GM18505 (cell line): ENCODE results near the gene SOST.
"Not testable (repeated sequence)": the region's sequence is repeated elsewhere in the genome, so short reads cannot be mapped to it uniquely, and the experiment has no call there.

Source experiments
- ATAC-seq: cut with Tn5 transposase; IDR thresholded peaks from one replicate; pipeline ENCODE4 v1.9.1; 2021; ENCODE audit not compliant: unreplicated experiment
- POLR2A ChIP-seq: IDR thresholded peaks from 4 replicates; pipeline ENCODE4 v1.6.1; 2011; ENCODE audit warnings: borderline replicate concordance; ENCODE audit not compliant: insufficient read depth, insufficient read length; ENCODE audit errors: extremely low read depth

Gene SOST

DNA sequence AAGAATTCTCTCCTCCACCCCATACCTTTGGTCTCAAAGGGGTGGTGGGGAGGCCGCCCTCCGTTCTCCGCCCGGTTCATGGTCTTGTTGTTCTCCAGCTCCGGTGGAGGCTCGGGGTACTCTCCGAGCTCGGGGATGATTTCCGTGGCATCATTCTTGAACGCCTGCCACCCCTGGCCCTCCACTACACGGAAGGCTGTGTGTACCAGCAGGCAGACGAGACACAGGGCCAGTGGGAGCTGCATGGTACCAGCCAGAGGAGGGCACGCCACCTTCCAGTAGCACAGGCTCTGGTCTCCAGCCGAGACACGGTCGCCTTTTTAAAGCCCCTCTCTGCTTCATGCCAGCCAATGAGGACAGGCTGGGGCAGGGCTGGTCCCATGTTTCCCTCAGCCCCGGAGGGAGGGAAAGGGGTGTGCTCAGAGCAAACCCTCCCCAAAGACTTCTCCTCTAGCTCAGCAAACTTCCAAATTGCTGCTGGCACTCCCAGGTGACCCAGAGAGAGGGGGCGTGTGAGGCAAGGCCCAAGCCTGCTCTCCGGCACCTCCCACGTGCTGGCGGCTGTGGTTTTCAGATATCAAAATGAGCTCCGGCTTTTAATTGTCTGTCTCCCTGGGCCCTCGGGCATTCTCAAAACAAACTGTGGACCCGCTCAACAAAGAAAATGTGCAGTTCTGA lies at the start of gene SOST:
Gene SOST (minus strand): TSS at position 295 of the 678 bp plus-strand sequence. CDS start 50 bp downstream, at position 245.
- ATAC-seq = no peak
- TF ChIP-seq POLR2A = no peak

DNA sequence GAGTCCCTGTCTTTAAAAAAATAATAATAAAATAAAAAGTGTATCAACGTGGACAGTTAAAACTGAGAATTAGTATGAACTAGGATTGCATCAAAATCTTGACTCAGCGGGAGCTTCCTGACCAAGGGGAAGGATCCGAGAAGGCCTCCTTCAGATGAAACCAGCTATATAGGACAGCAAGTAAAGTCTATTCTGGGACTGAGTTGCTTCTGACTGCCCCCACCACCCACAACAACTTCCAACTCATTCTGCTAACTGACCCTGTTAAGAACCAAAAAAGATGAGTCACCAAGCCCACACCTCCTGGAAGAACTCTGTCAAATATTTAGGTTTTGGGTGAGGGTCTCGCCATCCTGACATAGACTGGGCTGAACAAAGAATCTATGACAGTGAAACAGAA lies 49.5 kb upstream of the SOST start:
- no peak for ATAC-seq
- TF ChIP-seq POLR2A = no peak

DNA sequence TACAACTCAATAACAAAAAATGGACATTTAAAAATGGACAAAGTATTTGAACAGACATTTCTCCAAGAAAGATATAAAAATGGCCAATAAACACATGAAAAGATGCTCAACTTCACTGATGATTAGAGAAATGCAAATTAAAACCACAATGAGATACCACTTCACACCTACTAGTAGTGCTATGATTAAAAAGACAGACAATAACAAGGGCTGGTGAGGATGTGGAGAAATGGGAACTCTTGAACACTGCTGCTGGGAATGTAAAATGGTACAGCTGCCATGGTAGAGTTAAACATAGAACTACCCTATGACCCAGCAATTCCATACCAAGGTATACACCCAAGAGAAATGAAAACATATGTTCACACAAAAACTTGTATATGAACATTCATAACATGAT lies 46.5 kb upstream of the SOST start:
- ATAC-seq = no peak
- no peak for TF ChIP-seq POLR2A

DNA sequence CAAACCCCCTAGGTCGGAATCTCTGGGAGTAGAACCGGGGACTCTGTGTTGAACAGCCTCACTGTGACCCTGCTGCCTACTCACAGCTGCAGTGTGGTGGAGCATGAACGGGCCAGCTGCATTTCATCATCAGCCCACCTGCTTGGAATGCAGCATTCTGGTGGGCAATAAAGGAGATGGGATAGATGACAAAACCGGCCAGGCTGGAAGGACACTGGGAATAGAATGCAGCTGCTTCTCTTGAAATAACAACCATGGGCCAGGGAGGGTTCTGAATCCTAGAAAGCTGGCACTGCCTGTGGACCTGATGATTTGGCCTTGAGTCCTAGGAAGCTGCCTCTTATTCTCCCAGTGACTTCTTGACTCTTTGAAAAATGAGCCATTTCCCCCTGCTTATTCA lies 45.2 kb upstream of the SOST start:
- ATAC-seq = no peak
- TF ChIP-seq POLR2A = no peak

DNA sequence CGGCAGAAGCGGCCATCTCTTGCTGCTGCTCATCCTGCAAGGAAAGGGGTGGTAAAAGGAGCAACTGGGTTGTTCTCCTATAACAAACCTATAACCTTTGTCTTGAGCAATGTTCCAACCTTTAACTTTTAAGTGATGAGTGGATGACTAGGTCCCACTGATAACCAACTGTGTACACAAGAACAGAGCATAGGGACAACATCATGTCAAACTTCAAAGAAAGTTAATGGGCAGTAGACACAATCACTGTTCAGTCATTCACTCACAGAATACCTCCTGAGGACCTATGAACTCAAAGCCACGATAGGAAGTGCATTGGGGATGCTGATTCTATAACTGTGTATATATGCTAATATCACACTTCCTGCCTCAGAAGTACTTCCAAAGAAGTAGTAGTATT lies 43.3 kb upstream of the SOST start:
- ATAC-seq = no peak
- TF ChIP-seq POLR2A = no peak

DNA sequence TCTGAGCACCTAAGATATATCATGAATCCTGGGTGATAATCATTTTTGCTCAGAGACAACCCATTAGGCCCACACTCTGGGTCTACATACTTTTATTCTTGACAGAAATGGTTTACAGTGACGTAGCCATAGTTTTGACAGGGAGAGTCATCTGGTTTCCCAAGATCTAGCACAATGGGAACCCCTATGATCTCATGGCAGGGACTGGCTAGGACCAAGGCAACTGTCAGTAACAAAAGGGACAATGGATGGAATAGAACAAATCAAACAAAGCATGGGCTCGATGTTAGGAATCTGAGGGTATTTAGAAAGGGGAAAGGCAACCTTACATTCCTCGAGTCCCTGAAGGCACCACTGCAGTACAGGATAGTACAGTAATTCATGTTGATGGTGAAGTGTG lies 42.1 kb upstream of the SOST start:
- no peak for TF ChIP-seq POLR2A
- ATAC-seq = no peak

DNA sequence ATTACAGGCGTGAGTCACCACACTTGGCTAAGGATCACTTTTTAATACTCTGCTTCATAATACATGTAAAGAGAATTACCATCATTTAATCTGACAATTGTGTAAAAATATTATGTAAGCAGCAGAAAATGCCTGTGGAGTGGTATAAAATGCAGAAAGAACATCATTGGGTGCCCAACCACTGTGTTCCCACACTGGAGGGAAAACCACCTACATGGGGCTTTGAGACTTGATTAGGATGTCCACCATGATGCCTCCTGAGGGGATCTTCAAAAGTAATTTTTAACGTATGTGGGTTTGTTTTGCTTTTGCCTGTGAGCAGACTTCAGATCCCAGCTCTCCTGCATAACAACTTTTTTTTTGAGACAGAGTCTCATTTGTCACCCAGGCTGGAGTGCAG lies 40.5 kb upstream of the SOST start:
- TF ChIP-seq POLR2A = no peak
- no peak for ATAC-seq

DNA sequence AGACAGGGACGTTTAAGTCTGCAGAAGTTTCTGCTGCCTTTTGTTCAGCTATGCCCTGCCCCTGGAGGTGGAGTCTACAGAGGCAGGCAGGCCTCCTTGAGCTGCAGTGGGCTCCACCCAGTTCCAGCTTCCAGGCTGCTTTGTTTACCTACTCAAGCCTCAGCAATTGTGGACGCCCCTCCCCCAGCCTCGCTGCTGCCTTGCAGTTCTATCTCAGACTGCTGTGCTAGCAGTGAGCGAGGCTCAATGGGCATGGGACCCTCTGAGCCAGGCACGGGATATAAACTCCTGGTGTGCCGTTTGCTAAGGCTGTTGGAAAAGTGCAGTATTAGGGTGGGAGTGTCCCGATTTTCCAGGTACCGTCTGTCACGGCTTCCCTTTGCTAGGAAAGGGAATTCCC lies 39.4 kb upstream of the SOST start:
- not testable (repeated sequence) for ATAC-seq

DNA sequence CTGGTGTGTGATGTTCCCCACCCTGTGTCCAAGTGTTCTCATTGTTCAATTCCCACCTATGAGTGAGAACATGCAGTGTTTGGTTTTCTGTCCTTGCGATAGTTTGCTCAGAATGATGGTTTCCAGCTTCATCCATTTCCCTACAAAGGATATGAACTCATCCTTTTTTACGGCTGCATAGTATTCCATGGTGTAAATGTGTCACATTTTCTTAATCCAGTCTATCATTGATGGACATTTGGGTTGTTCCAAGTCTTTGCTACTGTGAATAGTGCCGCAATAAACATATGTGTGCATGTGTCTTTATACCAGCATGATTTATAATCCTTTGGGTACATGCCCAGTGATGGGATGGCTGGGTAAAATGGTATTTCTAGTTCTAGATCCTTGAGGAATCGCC lies 34.1 kb upstream of the SOST start:
- ATAC-seq = not testable (repeated sequence)

DNA sequence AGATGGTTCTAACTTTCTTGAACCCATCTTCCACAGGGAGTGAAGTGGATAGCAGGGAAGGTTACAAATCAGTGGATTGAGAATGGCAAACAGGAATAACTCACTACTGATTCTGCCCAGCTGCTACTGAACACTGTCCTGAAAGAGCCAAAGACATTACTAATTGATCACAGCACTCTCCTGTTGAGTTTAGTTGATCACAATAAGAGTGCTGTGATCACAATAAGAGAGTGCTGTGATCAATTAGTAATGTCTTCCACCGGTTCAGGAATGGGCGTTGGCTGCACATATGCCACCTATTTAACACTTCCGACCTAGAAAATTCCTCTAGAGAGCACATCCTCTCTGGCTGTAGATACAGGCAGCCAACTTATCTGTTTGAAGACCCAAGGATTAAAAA lies 33.0 kb upstream of the SOST start:
- ATAC-seq = no peak
- no peak for TF ChIP-seq POLR2A

DNA sequence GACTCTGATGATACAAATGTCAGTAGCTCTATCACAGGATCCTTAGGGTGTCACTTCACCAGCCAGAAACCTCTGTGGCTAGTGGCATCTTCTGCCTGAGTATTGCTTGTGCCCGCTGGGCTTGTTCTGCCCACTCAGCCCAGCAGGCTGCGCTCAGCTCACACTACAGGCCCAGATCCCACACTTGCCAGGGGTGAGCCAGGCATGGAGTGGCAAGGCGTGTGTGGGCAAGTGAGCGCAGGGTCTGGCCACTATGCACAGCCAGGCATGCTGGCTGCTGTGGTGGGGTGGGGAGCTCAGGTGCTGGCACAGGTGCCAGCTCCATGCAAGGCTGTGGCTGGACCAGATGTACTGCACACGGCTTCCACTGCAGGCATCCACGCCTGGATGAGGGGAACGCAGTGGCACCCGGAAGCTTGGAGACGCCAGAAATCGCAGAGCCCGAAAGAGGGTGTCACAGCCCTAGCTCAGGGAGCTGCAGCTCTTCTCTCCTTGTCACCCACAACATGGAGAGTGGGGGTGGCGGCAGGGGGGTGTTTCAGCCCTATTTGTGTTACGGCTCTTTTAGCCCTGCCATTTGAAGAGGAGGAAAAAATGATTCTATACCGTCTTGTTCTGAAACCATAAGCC lies 31.8 kb upstream of the SOST start:
- TF ChIP-seq POLR2A = no peak
- ATAC-seq = no peak

DNA sequence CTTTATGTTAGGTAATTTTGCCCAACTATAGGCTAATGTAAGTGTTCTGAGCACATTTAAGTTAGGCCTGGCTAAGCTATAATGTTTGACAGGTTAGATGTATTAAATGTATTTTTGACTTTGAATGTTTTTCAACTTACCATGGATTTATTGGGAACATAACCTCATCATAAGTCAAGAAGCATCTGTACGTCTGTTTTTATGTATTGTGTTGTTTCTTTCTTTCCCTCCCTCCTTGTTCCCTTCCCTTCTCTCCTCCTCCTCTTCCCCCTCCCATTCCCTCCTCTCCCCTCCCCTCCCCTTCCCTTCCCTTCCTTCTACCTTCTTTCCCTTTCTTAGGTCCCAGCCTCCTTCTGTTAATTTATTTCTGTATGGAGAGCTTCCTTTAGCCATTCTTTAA lies 30.9 kb upstream of the SOST start:
- no peak for TF ChIP-seq POLR2A
- ATAC-seq = no peak

DNA sequence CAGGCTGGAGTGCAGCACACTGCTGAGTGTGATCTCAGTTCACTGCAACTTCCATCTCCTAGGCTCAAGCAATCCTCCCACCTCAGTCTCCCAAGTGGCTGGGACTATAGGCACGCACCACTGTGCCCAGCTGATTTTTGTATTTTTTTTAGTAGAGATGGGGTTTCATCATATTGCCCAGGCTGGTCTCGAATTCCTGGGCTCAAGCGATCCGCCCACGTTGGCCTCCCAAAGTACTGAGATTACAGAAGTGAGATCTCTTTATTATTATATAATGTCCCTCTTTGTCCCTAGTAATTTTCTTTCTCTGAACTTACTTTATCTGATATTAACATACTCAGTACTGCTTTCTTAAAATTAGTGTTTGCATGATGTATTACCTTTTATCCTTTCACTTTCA lies 29.9 kb upstream of the SOST start:
- TF ChIP-seq POLR2A = no peak
- no peak for ATAC-seq

DNA sequence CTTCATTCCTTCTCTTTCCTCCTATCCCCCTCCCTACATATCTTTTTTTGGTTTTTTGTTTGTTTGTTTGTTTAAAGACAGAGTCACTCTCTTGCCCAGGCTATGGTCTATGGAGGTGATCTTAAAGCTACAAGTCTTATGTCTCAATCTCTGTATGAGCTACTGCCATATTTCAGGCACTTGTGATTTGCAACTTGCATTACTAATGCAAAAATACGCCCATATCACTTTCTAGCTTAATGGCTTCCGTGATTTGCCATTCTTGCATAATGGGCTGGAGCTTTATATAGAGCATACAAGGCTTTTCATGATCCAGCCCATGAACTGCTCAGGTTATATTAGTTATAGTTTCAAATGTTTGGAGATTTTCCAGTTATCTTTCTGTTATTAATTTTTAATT lies 29.1 kb upstream of the SOST start:
- TF ChIP-seq POLR2A = no peak
- ATAC-seq = no peak

DNA sequence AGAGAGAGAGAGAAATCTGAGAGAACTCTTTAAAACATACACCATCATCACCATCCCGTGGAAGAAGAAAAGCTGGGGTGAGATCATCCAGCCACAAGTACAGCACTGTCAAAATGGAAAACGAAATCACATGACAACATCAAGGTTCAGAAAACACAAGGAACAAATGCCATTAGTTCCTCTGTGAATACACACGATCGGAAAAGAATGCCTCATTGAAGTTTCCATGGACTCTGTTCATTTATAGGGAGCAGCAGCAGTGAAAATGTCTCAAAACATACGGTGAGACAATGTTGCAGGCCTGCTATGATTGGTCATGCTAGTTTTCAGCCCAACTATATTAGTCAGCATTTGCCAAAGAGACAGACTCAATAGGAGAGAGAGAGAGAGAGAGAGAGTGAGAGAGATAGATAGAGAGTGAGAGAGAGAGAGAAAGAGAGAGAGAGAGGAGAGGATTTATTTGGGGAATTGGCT lies 26.1 kb upstream of the SOST start:
- TF ChIP-seq POLR2A = no peak
- ATAC-seq = no peak
